Vagina (tissue), 2 donors: ENCODE data around the gene SLFN12. TPM values are rescaled to one million over a fixed set of nuclear protein-coding genes. Genes with fewer than 3 reads are reported as not detected.

Experiments used
- DNase-seq, 2 donors: peaks; one replicate each; pipeline ENCODE4 v3.0.0-alpha.2; 2017; ENCODE audit errors: extremely low spot score in 2 of 2
- H3K27ac ChIP-seq: fragments of 200-600 bp; sonication (generic); one replicate; pipeline ENCODE4 v1.5.1; 2019
- H3K27me3 ChIP-seq: fragments of 200-600 bp; sonication (generic); one replicate; pipeline ENCODE4 v1.5.1; 2019
- H3K36me3 ChIP-seq, 2 donors: fragments of 200-600 bp; sonication (generic); one replicate each; pipeline ENCODE4 v1.5.1; 2017 to 2019
- H3K4me1 ChIP-seq: fragments of 200-600 bp; sonication (generic); one replicate; pipeline ENCODE4 v1.5.1; 2019
- H3K4me3 ChIP-seq, 2 donors: fragments of 200-600 bp; sonication (generic); 1 replicate in 1 of 2; 2 replicates in 1 of 2; pipeline ENCODE4 v1.5.1; 2016 to 2019
- H3K9me3 ChIP-seq: fragments of 200-600 bp; sonication (generic); one replicate; pipeline ENCODE4 v1.5.1; 2019
- CTCF ChIP-seq, 3 experiments: fragments of 450-650 bp in 2 of 3; fragments of 200-600 bp in 1 of 3; sonication (generic) in 1 of 3; IDR thresholded peaks; one replicate each; pipeline ENCODE4 v1.5.1; 2017 to 2019; ENCODE audit warnings: antibody characterized with exemption in 3 of 3, mild to moderate bottlenecking in 2 of 3, moderate library complexity in 2 of 3
- POLR2A ChIP-seq, 2 donors: fragments of 450-650 bp; IDR thresholded peaks; one replicate each; pipeline ENCODE4 v1.6.1; 2017; ENCODE audit warnings: antibody characterized with exemption in 2 of 2, mild to moderate bottlenecking in 2 of 2, moderate library complexity in 2 of 2
- POLR2AphosphoS5 ChIP-seq, 2 donors: sonication (generic); formaldehyde crosslinking; IDR thresholded peaks; one replicate each; pipeline ENCODE4 v1.9.0; 2017; ENCODE audit warnings: antibody characterized with exemption in 2 of 2, mild to moderate bottlenecking in 2 of 2, low read depth in 1 of 2; ENCODE audit not compliant: insufficient read depth in 1 of 2
- intact Hi-C: fragments of 100-400 bp; cut with DNase I; formaldehyde crosslinking; loops from one replicate; pipeline ENCODE4 v1.15.1; 2023
- total RNA-seq: library from RNA; depleted of rRNA; stranded (reverse); fragments of >200 nt; gene quantifications from one replicate; pipeline ENCODE4 v1.2.3, GENCODE V29; 2016

Gene SLFN12
- total RNA-seq, 1 donor from 2014 or later = 5.9 TPM

GRCh38 chr17:35390663-35391062 is 41.6 kb downstream of the SLFN12 start:
- H3K36me3 ChIP-seq = no peaks in the 10 kb centered on the region
- H3K4me3 ChIP-seq = no peak overlapping the region
- H3K4me1 ChIP-seq = no peaks in the 10 kb centered on the region
- no peaks in the 10 kb centered on the region for H3K9me3 ChIP-seq
- intact Hi-C loops = no loop called here
- TF ChIP-seq POLR2AphosphoS5 (IDR thresholded peaks at IDR 0.05; ENCODE audit: insufficient read depth in 1 of 2, low read depth in 1 of 2) = no peak
- TF ChIP-seq POLR2A (IDR thresholded peaks at IDR 0.05) = no peak
- no peak for TF ChIP-seq CTCF (IDR thresholded peaks at IDR 0.05)
- H3K27me3 ChIP-seq = no peaks in the 10 kb centered on the region
- no peak overlapping the region for H3K27ac ChIP-seq
- no peak for DNase-seq

GRCh38 chr17:35390156-35390555 is 42.1 kb downstream of the SLFN12 start:
- no peak for DNase-seq
- Histone ChIP-seq H3K4me3 (no peak overlapping the region), H3K9me3 (no peaks in the 10 kb centered on the region), H3K4me1 (no peaks in the 10 kb centered on the region), H3K27ac (no peak overlapping the region), H3K27me3 (no peaks in the 10 kb centered on the region), H3K36me3 (no peaks in the 10 kb centered on the region)
- intact Hi-C loops = no loop called here
- TF ChIP-seq POLR2A (IDR thresholded peaks at IDR 0.05) (no peak), POLR2AphosphoS5 (IDR thresholded peaks at IDR 0.05; ENCODE audit: insufficient read depth in 1 of 2, low read depth in 1 of 2) (no peak), CTCF (IDR thresholded peaks at IDR 0.05) (no peak)

- TF ChIP-seq CTCF (IDR thresholded peaks at IDR 0.05) = no peak
- no peak for TF ChIP-seq POLR2A (IDR thresholded peaks at IDR 0.05)
- no peak for TF ChIP-seq POLR2AphosphoS5 (IDR thresholded peaks at IDR 0.05; ENCODE audit: insufficient read depth in 1 of 2, low read depth in 1 of 2)
- intact Hi-C loops = no loop called here
- H3K9me3 ChIP-seq = no peaks in the 10 kb centered on the region
These were observed 44.8 kb downstream of the SLFN12 start for GRCh38 chr17:35387496-35387895.

GRCh38 chr17:35377706-35378105 is 54.6 kb downstream of the SLFN12 start:
- TF ChIP-seq CTCF (IDR thresholded peaks at IDR 0.05) (no peak), POLR2A (IDR thresholded peaks at IDR 0.05) (no peak), POLR2AphosphoS5 (IDR thresholded peaks at IDR 0.05; ENCODE audit: insufficient read depth in 1 of 2, low read depth in 1 of 2) (no peak)
- Histone ChIP-seq H3K4me3 (no peak overlapping the region), H3K4me1 (no peaks in the 10 kb centered on the region), H3K36me3 (no peaks in the 10 kb centered on the region), H3K9me3 (no peaks in the 10 kb centered on the region), H3K27ac (no peak overlapping the region), H3K27me3 (no peaks in the 10 kb centered on the region)
- intact Hi-C loops = no loop called here
- DNase-seq = no peak

More at GRCh38 chr17:35387496-35387895, 44.8 kb downstream of the SLFN12 start:
- no peak overlapping the region for H3K4me3 ChIP-seq
- DNase-seq = no peak
- no peaks in the 10 kb centered on the region for H3K4me1 ChIP-seq
- no peaks in the 10 kb centered on the region for H3K36me3 ChIP-seq
- no peaks in the 10 kb centered on the region for H3K27me3 ChIP-seq
- H3K27ac ChIP-seq = no peak overlapping the region

GRCh38 chr17:35377068-35377467 is 55.2 kb downstream of the SLFN12 start:
- DNase-seq = no peak
- no peaks in the 10 kb centered on the region for H3K4me1 ChIP-seq
- intact Hi-C loops = no loop called here
- no peak overlapping the region for H3K27ac ChIP-seq
- TF ChIP-seq POLR2A (IDR thresholded peaks at IDR 0.05) (no peak), POLR2AphosphoS5 (IDR thresholded peaks at IDR 0.05; ENCODE audit: insufficient read depth in 1 of 2, low read depth in 1 of 2) (no peak), CTCF (IDR thresholded peaks at IDR 0.05) (no peak)
- H3K36me3 ChIP-seq = no peaks in the 10 kb centered on the region
- H3K4me3 ChIP-seq = no peak overlapping the region
- no peaks in the 10 kb centered on the region for H3K9me3 ChIP-seq
- H3K27me3 ChIP-seq = no peaks in the 10 kb centered on the region
